ENCODE measurements around the gene TVP23C.
"Not testable (repeated sequence)": the region's sequence is repeated elsewhere in the genome, so short reads cannot be mapped to it uniquely, and the experiment has no call there.

TVP23C gene

GRCh38 chr17:15526292-15527218, 36.7 kb downstream of the TVP23C start:
- peak; percentile 1 for DNase-seq

GRCh38 chr17:15524990-15525985, 38.0 kb downstream of the TVP23C start:
- not testable (repeated sequence) for DNase-seq

GRCh38 chr17:15516150-15516549, 47.1 kb downstream of the TVP23C start:
- DNase-seq = no peak

- DNase-seq = no peak
These were observed 48.8 kb downstream of the TVP23C start for GRCh38 chr17:15514469-15514868.

- no peak for DNase-seq
These were observed 49.3 kb downstream of the TVP23C start for GRCh38 chr17:15513856-15514459.

DNA sequence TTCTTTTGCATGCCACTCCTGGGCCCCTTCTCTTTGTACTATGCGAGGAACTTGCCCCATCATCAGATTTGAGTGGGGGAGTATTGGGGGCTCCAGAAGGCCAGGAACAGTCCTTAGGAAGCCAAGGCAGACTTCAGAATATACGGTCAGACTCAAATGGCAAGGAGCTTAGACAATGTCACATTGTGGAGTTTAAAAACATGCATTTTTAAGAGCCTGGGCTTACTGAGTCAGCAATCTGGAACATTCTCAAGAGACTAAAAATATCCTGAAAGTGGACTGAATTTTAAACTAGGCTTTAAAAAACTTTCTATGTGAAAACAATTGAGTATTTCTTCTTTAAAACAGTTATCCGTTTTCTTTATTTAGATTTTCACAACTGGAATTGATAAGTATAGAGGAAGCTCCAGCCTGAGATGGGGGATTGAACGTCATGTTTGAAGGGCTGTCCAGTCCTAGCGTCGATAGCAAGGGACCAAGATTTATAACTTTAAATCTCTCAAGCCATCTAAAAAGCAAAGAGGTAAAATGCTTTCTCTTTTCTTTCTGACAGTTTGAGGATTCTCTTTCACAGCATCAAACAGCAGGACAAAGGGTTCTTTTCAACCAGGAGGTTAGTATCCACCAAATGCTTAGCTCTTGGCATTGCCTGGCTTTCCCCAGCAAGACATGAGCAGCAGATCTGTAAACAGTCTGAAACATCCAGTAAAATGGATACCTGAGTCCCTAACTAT, 50.1 kb downstream of the TVP23C start:
- DNase-seq = no peak

DNA sequence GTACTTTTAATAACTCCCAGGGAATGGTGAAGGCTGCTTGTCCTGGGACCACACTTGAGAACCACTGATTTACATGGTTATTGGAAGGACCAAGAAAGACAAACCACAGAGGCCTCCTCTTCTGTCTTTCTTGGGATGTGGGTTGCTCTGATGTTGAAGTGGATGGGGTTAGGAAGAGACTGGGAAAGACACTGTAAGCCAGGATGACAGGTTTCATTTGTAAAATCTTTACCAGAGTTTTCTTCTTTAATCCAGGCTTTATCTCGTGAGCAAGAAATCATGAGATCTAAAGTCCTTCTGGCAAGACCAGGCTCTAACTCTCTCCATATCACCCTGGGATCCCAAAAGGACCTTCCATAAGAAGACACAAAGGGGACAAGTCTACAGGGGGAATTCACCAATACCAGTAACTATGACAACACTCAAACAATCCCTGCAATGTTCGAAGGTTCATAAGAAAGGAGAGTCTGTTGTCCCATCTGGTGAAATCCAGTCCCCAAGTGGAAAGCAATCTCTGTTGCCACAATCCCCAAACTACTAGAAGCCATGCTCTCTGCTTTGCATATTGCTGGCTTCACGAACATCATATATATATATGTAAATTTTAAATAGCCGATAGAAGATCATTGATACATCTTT, 51.1 kb downstream of the TVP23C start:
- no peak for DNase-seq

DNA sequence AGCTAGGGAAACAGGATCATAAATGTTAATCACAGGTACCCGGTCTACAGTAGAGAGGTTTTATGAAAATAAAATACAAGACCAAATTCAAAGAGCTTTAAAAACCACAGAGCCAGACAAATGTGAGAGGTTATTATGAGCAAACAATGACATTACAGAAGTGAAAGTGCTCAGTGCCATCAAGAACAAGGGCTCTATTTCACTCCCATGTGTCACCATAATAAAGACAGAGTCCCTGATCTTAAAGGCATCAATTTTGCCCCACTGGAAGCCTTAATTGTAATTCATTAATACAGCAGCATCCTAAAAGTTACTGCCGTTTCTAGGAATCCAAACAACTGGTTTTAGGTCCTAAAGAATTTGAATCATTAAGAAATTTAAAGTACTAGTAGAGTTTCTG, 52.1 kb downstream of the TVP23C start:
- DNase-seq = no peak

GRCh38 chr17:15510361-15510760, 52.9 kb downstream of the TVP23C start:
- no peak for DNase-seq

DNA sequence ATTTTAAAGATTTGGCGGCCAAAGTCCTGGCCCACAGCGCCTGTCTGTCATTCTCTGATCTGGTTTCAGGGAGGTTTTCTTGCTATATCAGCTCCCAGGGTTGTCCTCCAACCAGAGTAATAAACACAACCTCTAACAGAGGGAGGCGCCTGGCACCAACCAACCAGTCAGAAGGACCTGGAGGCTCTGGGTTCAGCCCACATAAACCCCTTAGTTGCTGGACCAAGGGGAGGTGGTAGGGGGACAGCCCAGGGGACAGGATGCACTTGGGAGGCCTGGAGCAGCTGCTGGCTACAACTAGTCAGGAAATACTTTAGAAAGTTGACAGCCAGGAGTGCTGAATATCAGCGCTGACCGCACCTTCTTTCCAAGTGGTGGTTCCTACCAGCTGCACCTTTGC, 54.2 kb downstream of the TVP23C start:
- no peak for DNase-seq

GRCh38 chr17:15508466-15508865, 54.8 kb downstream of the TVP23C start:
- no peak for DNase-seq

DNA sequence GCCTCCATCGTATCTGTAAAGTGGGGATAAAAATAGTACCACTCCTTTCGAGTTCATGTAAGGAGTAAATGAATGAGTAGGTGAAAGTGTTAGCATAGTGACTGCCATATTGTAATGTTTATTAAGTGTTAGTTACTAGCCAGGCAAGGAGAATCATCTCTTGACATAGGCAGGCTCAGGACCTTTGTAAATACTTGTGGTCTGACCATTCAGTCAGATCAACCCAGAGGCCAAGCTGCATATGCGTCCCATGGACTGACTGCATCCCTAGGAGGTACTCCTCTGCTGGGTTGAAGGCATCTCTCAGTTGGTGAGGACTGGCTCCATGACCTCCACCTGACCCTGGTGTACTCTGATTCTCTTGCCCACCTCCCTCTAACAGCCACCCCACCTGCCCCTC, 55.4 kb downstream of the TVP23C start:
- DNase-seq = no peak

DNA sequence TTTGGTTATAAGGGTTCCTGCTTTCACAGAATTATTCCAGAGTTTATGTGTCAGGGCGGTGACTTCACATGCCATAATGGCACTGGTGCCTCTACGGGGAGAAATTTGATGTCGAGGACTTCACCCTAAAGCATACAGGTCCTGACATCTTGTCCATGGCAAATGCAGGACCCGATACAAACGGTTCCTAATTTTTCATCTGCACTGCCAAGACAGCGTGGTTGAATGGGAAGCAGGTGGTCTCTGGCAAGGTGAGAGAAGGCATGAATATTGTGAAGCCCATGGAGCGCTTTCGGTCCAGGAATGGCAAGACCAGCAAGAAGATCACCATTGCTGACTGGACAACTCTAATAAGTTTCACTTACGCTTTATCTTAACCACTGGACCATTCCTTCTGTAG, 56.3 kb downstream of the TVP23C start:
- DNase-seq = no peak

DNA sequence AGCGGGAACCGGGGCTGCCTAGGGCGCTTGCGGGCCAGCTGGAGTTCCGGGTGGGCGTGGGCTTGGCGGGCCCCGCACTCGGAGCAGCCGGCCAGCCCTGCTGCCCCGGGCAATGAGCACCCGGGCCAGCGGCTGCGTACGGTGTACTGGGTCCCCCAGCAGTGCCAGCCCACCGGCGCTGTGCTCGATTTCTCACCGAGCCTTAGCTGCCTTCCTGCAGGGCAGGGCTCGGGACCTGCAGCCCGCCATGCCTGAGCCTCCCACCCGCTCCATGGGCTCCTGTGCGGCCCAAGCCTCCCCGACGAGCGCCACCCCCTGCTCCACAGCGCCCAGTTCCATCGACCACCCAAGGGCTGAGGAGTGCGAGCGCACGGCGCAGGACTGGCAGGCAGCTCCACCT, 57.6 kb downstream of the TVP23C start:
- DNase-seq = not testable (repeated sequence)

DNA sequence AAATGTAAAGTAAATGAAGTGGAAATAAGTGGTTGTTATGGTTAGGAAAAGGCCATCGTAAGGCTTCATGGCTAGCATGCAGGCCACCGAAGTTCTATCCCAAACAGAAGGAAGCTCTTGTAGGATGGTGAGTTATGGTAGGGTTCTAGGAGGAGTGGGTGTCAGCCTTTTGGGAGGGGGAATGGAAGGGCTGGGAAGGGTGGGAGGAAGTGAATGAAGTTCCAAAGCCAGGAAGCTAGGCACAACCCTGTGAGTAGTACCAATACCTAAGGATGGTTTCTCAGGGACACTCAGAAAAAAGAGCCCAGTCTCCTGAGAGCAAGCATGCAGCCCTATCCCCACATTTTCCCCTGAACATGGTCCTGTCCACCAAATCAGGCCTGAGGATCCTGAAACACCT, 59.6 kb downstream of the TVP23C start:
- DNase-seq = no peak

DNA sequence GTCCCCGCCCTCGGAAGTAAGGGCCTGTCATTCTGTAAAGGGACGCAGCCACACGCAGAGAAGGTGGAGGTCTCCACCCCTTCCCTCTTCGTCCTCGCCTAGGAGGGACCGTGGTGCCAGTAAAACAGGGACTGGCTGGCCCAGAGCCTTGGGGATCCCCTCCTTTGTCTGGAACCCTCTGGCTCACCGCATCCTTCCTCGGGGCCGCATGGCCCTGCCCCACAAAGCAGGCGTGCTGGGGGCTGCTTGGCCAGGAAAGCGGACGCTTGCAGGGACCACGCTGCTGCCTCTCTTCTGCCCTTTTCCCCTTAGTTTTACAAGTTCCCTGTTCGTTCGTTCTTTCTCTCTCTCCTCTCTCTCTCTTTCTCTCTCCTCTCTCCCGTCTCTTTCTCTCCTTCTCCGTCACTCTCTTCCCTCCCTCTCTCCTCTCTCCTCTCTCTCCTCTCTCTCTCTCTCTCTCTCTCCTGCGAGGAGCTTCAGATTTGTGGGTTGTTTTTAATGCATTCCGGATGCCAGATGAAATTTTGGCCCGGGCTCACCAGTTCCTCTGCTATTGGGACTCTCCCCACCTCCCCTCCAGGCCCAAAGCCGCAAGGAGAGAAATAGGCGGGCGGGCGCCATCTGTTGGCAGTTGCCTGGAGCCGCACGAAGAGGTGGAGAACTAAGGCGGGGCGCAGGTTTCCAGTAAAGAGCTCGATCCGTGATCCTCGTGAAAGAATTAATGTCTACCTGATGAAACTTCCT, 60.7 kb downstream of the TVP23C start:
- peak; percentile 16 for DNase-seq

- no peak for DNase-seq
These were observed 61.5 kb downstream of the TVP23C start for GRCh38 chr17:15501793-15502192.

DNA sequence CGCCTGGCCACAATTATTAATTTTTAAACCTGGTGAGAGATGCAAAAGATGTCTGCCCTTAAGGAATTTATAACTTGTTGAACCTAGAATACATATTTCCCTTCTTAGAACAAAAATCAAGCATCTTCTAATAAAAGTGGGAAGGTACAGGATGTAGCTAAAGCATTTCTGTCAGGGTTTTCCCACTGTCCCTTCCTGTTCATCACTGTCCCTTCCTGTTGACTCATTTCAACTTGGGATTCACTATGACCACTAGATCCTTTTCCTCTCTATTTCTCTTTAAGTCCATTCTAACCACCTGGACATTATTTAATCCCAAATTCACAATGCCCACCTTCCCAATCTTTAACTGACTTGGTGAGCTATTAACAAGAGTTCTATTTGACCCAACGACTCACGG, 62.0 kb downstream of the TVP23C start:
- DNase-seq = no peak

GRCh38 chr17:15498107-15498506, 65.2 kb downstream of the TVP23C start:
- no peak for DNase-seq

DNA sequence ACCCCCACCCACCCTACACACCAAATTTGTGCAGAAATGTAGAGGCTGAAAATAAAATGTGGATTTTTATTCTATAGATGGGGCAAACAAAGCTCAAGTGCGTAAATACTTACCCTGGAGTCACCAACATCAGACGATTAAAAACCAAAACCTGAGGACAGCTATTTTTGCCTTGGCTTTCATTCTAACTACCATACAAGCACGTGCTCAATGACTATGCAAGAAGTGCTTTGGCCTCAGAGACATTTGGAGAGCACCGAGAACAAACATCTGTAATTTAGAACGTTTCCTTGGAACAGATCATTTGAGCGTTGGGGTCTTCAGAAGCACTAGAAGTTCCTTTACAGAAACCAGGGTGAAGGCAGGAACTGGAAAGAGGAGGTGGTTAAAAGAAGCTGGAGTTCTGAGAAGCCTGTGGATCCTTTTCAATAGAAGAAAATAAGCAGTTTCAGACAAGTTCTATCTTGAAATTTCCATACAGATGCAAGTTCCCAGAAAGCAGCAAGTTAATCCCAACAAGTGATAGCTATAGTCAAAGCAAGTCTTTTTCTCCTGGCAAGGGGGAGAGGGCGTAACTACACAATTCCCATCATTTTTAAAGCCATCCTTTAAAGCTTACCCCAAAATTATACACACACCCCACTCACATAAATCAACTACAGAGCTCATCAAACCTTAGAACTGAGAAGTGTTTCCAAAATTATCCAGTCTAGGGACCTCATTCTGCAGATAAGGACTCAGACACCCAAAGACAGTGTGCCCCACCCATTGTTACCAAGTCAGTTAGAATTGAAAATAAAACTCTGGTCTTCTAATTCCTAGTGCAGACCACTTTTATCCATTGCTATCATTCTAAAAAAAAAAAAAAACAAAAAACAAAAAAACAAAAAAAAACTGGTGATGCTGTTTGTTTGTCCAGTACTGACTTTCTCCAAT, 66.3 kb downstream of the TVP23C start:
- no peak for DNase-seq
